Tibial nerve (tissue), 4 donors: Measurements from ENCODE around the gene FANCC. TPM values are rescaled to one million over a fixed set of nuclear protein-coding genes. Genes with fewer than 3 reads are reported as not detected.

ENCODE experiments used
- DNase-seq, 2 donors: peaks; one replicate each; pipeline ENCODE4 v3.0.0-alpha.2; 2019; ENCODE audit warnings: low spot score in 2 of 2
- H3K27ac ChIP-seq, 4 donors: fragments of 200-600 bp; sonication (generic) in 3 of 4; one replicate each; pipeline ENCODE4 v1.5.1; 2017 to 2019; ENCODE audit warnings: mild to moderate bottlenecking in 1 of 4
- H3K27me3 ChIP-seq, 2 donors: fragments of 200-600 bp; sonication (generic) in 1 of 2; one replicate each; pipeline versions ENCODE4 v1.5.1 to v1.6.0; 2017 to 2019
- H3K36me3 ChIP-seq, 3 donors: fragments of 200-600 bp; sonication (generic); one replicate each; pipeline ENCODE4 v1.5.1; 2018 to 2019
- H3K4me1 ChIP-seq, 4 donors: fragments of 200-600 bp; sonication (generic) in 3 of 4; one replicate each; pipeline ENCODE4 v1.5.1; 2017 to 2019
- H3K4me3 ChIP-seq, 4 donors: fragments of 200-600 bp; sonication (generic) in 3 of 4; one replicate each; pipeline ENCODE4 v1.5.1; 2017 to 2019; ENCODE audit warnings: mild to moderate bottlenecking in 1 of 4, moderate library complexity in 1 of 4
- H3K9me3 ChIP-seq, 4 donors: fragments of 200-600 bp; sonication (generic) in 3 of 4; one replicate each; pipeline ENCODE4 v1.5.1; 2017 to 2019
- EP300 ChIP-seq, 2 donors: sonication (generic); formaldehyde crosslinking; IDR thresholded peaks; one replicate each; pipeline ENCODE4 v1.6.1; 2017; ENCODE audit warnings: antibody characterized with exemption in 2 of 2, mild to moderate bottlenecking in 1 of 2
- POLR2A ChIP-seq, 2 donors: fragments of 450-650 bp; IDR thresholded peaks; one replicate each; pipeline ENCODE4 v1.6.1; 2017; ENCODE audit warnings: antibody characterized with exemption in 2 of 2, mild to moderate bottlenecking in 2 of 2, moderate library complexity in 2 of 2
- WGBS, 2 donors: methylation state at CpG; one replicate each; pipeline ENCODE4 v1.1.5; 2018; 5-methylcytosine and 5-hydroxymethylcytosine counted together
- total RNA-seq, 4 donors: library from RNA; depleted of rRNA; stranded (reverse); fragments of >200 nt; gene quantifications; one replicate each; pipeline ENCODE4 v1.1.0, GENCODE V29; 2016
- TF ChIP-seq, protein P1 (sequence below), 5 experiments: fragments of 200-600 bp in 3 of 5; fragments of 450-650 bp in 2 of 5; sonication (generic) in 3 of 5; IDR thresholded peaks; one replicate each; pipeline ENCODE4 v1.5.1; 2016 to 2019; ENCODE audit warnings: antibody characterized with exemption in 5 of 5, mild to moderate bottlenecking in 3 of 5, moderate library complexity in 2 of 5

The FANCC gene
- total RNA-seq, 4 donors from 2014 or later = 6.5 to 12.6 (median 10.2) TPM

- Histone ChIP-seq H3K9me3 (no peaks in the 10 kb centered on the region), H3K27ac (peak overlapping the region; percentile 49 to 97 (median 80)), H3K4me1 (peaks cover 0 to 94% (median 67%) of the 10 kb centered on the region in 4 donors), H3K4me3 (no peak overlapping the region), H3K36me3 (peaks cover 0 to 35% (median 0%) of the 10 kb centered on the region in 3 donors), H3K27me3 (no peaks in the 10 kb centered on the region)
- WGBS, 2 donors = 44 to 53% methylated on average over 22 of the region's 22 CpGs
- DNase-seq = no peak
- TF ChIP-seq POLR2A (IDR thresholded peaks at IDR 0.05) = no peak
- TF ChIP-seq, protein P1, sequence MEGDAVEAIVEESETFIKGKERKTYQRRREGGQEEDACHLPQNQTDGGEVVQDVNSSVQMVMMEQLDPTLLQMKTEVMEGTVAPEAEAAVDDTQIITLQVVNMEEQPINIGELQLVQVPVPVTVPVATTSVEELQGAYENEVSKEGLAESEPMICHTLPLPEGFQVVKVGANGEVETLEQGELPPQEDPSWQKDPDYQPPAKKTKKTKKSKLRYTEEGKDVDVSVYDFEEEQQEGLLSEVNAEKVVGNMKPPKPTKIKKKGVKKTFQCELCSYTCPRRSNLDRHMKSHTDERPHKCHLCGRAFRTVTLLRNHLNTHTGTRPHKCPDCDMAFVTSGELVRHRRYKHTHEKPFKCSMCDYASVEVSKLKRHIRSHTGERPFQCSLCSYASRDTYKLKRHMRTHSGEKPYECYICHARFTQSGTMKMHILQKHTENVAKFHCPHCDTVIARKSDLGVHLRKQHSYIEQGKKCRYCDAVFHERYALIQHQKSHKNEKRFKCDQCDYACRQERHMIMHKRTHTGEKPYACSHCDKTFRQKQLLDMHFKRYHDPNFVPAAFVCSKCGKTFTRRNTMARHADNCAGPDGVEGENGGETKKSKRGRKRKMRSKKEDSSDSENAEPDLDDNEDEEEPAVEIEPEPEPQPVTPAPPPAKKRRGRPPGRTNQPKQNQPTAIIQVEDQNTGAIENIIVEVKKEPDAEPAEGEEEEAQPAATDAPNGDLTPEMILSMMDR (IDR thresholded peaks at IDR 0.05) = no peak
- TF ChIP-seq EP300 (IDR thresholded peaks at IDR 0.05) = no peak
Observed at GRCh38 chr9:95095641-95096355, 221.7 kb downstream of the FANCC start.

DNA sequence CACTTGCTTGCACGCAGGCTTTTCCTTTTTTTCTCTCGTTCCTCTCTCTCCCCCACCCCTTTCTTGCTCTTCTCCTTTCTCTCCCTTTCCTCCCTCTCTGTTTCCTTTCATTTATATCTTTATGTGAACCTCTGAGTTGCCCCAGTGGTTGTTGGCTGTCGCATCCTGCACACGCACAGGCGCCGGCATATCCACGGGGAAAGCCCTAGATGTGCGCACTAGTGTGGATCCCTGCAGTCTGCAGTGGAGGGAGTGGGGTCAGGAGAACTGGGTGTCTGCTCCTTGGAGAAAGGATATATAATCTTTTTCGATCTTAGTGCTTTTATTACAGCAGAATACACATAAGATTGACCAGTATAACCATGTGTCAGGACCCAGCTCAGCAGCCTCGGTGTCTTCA, 223.5 kb downstream of the FANCC start:
- H3K27me3 ChIP-seq = no peaks in the 10 kb centered on the region
- no peaks in the 10 kb centered on the region for H3K9me3 ChIP-seq
- no peak overlapping the region for H3K4me3 ChIP-seq
- H3K27ac ChIP-seq = peak overlapping the region; percentile 70 to 97 (median 88)
- TF ChIP-seq POLR2A (IDR thresholded peaks at IDR 0.05) (no peak), EP300 (IDR thresholded peaks at IDR 0.05) (no peak)
- TF ChIP-seq, protein P1 (IDR thresholded peaks at IDR 0.05) = no peak
- 76 to 83% methylated on average over 10 of the region's 10 CpGs for WGBS, 2 donors
- H3K36me3 ChIP-seq = peaks cover 0 to 20% (median 0%) of the 10 kb centered on the region in 3 donors
- peaks cover 0 to 94% (median 76%) of the 10 kb centered on the region in 4 donors for H3K4me1 ChIP-seq
- DNase-seq = no peak

DNA sequence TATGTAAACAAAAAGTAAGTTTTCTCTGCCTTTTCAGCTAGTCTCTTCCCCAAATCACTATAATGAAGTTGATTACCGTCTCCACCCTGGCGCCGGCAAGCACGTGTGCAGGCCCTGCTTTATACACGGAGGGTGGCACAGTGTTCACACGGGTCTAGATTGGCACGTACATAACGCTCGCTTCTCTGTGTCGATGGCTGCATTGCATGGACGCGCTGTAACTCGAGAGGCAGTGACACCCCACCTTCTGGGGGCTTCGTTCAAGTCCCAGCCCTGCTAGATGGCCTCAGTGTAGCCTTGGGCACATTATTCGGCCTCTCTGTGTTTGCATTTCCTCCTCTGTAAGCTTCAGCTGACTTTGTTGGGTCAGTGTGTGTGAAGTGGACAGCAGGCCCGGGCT, 223.9 kb downstream of the FANCC start:
- no peak for DNase-seq
- no peak for TF ChIP-seq EP300 (IDR thresholded peaks at IDR 0.05)
- TF ChIP-seq, protein P1 (IDR thresholded peaks at IDR 0.05) = no peak
- TF ChIP-seq POLR2A (IDR thresholded peaks at IDR 0.05) = no peak
- H3K27me3 ChIP-seq = no peaks in the 10 kb centered on the region
- WGBS, 2 donors = 78 to 82% methylated on average over 15 to 16 of the region's 16 CpGs
- H3K27ac ChIP-seq = peak overlapping the region; percentile 70 to 97 (median 88)
- H3K4me1 ChIP-seq = peaks cover 0 to 94% (median 78%) of the 10 kb centered on the region in 4 donors
- peaks cover 0 to 20% (median 0%) of the 10 kb centered on the region in 3 donors for H3K36me3 ChIP-seq
- H3K9me3 ChIP-seq = no peaks in the 10 kb centered on the region
- H3K4me3 ChIP-seq = no peak overlapping the region

DNA sequence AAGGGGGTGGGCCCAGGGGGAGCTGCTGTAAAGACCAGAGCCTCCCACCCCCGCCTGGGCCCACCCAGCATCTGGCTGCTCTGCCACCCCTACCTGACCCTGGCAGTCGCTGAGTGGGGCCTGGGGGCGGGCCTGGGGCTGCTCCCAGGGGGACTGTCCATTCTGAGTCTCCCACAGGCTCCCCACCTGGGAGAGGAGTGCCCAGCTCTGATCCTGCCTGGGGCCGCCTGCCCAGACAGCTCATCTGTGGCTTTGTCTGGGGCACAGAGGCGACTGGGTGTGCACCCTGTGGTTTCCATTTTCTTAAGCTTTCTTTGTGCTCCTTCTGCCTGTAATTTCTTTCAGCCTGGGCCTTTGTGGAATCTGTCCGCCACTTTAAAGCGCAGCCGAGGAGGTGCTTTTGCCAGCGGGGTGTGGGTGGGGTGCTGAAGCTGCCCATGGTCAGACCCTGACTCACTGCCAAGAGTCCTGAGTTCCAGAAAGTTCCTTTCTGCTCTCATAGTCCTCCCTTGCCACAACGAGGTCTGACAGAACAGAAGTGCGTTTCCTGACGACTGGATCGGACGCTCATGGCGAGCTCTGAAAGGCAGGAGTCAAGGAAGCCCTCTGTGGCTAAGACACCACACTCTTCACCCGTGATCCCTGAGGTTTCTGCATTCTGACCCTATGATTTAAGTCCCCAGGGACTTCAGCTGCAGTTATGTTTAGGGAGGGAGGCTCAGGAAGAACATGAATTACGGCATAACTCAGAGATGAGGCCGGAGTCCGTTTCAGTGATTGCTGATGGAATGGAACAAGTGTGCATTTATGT, 225.0 kb downstream of the FANCC start:
- H3K4me1 ChIP-seq = peaks cover 0 to 98% (median 80%) of the 10 kb centered on the region in 4 donors
- no peaks in the 10 kb centered on the region for H3K9me3 ChIP-seq
- peak overlapping the region; percentile 70 to 97 (median 88) for H3K27ac ChIP-seq
- no peak for DNase-seq
- H3K27me3 ChIP-seq = no peaks in the 10 kb centered on the region
- peak in 1 of 2 donors; percentile 82 for TF ChIP-seq EP300 (IDR thresholded peaks at IDR 0.05)
- TF ChIP-seq POLR2A (IDR thresholded peaks at IDR 0.05) = no peak
- H3K36me3 ChIP-seq = peaks cover 0 to 24% (median 0%) of the 10 kb centered on the region in 3 donors
- WGBS, 2 donors = 20 to 22% methylated on average over 16 to 19 of the region's 19 CpGs
- H3K4me3 ChIP-seq = no peak overlapping the region

DNA sequence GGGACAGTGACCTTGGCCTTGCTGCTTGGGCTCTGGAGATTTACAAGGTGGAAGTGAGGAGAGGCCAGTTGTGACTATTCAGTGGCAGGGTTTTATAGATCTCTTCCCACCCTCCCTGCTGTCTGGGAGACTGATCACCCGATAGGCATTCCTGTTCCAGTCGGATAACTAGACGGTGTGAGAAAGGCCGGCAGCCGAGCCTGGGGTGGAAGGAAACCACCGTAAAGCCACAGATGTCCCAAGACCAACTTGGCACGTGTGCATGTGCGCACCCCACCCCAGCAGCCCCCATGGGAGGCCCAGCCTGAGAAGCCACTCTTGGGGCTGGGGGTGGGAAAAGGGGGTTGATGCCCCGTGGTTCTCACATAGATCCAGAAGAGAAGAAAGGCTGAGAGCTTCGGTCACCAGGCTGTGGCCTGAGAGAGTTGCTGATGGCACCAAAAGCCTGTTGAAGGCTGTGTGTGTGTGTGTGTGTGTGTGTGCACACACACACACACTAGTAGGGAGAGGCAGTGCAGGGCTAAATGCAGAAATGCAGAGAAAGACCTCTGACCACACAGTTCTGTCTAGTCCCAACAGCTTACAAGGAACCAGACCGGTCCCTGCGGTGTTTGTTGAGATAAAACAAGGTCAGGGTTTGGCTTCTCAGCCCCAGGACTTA, 225.8 kb downstream of the FANCC start:
- TF ChIP-seq POLR2A (IDR thresholded peaks at IDR 0.05) (no peak), EP300 (IDR thresholded peaks at IDR 0.05) (no peak)
- TF ChIP-seq, protein P1 (IDR thresholded peaks at IDR 0.05) = no peak
- Histone ChIP-seq H3K4me1 (peaks cover 0 to 100% (median 80%) of the 10 kb centered on the region in 4 donors), H3K4me3 (no peak overlapping the region), H3K27me3 (no peaks in the 10 kb centered on the region), H3K36me3 (peaks cover 0 to 19% (median under 1%) of the 10 kb centered on the region in 3 donors), H3K27ac (peak overlapping the region; percentile 70 to 97 (median 88)), H3K9me3 (no peaks in the 10 kb centered on the region)
- 21 to 30% methylated on average over 6 to 12 of the region's 12 CpGs for WGBS, 2 donors
- no peak for DNase-seq
